Neural progenitor cell (in vitro differentiated cells): ENCODE data around the gene FER1L5.

Source experiments
- CTCF ChIP-seq: fragments of 200-600 bp; sonication (generic); IDR thresholded peaks from 2 replicates; pipeline ENCODE4 v1.5.1; 2017; ENCODE audit warnings: antibody characterized with exemption, mild to moderate bottlenecking
- EZH2 ChIP-seq: fragments of 200-600 bp; sonication (generic); IDR thresholded peaks from 2 replicates; pipeline ENCODE4 v1.6.1; 2017; ENCODE audit warnings: antibody characterized with exemption, mild to moderate bottlenecking, moderate library complexity
- EZH2phosphoT487 ChIP-seq: fragments of 200-600 bp; sonication (generic); IDR thresholded peaks from 2 replicates; pipeline ENCODE4 v1.6.1; 2017; ENCODE audit warnings: antibody characterized with exemption

DNA sequence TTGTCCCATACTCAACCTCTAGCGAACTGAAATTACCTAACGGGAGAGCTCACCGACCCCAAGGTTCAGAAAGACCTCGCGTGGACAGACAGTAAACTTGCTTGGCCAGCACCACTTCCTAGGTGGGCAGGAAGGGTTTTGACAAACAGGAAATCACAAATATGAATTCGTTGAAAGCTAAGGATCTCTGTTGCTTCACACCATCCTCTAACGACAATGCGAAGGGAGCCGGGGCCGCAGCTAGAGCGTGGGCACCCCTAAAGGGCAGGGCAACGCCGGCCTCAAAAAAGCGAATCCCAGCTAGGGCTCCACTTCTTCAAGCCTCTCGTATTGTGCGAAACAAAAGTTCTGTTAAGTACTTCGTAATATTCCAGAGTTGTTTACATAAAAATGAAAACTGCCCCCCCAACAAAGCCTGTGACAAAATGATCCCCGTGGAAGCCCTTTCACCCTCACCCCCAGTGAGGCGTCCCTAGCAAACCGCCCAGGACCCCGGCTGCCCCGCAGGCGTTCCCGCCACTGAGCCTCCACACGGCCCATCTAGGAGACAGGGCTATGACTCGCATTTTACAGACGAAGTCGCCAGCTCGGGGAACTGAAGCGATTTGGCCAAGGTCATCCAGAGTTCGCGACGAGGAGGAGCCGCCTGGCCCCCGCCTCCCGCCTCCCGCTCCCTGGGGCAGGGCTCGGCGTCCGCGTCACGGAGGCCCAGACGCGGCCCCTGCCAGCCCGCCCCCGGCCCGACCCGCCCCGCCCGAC is 5.0 kb upstream of the FER1L5 start:
- TF ChIP-seq EZH2, result no peak
- no peak for TF ChIP-seq CTCF
- TF ChIP-seq EZH2phosphoT487, result no peak
